HG02943 (cell line): ENCODE data around the gene SAT1.

ENCODE experiments used
- ATAC-seq: cut with Tn5 transposase; IDR thresholded peaks from one replicate; pipeline ENCODE4 v1.9.1; 2021; ENCODE audit warnings: mild to moderate bottlenecking, low read depth, moderate library complexity; ENCODE audit not compliant: unreplicated experiment

Gene SAT1

DNA sequence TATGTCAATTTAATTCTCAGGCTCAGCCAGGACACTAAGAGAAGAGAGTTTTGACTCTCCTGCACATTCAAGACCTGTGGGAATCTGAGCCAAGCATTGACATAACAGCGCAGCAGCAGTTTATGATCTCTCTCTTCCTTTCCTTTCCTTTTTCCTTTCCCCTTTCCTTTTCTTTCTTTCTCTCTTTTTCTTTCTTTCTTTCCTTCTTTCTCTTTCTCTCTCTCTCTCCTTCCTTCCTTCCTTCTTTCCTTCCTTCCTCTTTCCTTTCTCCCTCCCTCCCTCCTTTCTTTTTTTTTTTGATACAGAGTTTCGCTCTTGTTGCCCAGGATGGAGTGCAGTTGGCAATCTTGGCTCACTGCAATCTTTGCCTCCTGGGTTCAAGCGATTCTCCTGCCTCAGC lies 21.6 kb downstream of the SAT1 start:
- ATAC-seq: no peak

DNA sequence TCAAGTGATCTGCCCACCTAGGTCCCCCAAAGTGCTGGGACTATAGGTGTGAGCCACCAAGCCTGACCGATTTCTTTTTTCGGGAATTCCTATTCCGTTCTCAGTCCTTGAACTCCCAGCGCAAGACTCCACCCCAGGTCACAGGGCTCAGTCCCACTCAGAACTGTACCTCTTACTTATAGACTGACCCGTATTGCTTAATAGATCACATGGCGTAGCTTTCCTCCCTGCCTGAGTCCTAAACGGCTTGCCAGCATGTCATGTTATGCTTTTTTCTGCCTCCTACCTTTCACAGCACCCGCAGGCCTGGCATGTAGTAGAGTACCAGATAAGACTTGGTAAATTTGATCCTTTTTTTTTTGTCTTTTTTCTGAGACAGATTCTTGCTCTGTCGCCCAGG lies 22.4 kb downstream of the SAT1 start:
- ATAC-seq: no peak

- no peak for ATAC-seq
Measured at GRCh38 chrX:23810279-23810678, 27.3 kb downstream of the SAT1 start.

DNA sequence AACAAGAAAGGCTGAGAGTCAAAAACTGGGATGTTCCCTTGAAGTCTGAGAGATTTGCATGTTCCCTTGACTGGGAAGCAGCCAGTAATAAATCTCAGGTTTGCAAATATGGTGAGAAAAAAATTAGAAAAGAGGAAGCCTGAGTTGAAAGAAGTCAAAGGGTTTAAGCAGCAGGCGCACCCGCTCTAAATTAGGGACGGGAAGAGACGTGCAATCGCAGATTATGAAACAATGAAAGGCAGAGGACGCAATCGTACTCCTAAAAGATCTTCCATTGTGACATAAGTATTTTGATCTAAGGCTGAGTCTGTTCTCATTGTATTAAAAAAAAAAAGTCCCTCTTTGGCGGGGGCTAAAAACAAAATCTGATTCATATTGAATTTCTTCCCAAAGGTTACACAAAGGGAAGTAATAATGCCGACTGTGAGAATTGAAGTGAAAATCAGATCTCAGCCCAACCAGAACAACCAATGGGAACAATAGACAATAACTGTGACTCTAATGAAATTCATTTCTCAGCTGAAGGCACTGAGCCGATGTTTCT lies 28.2 kb downstream of the SAT1 start:
- no peak for ATAC-seq

GRCh38 chrX:23811656-23812055 lies 28.7 kb downstream of the SAT1 start:
- no peak for ATAC-seq

GRCh38 chrX:23813808-23814207 lies 30.8 kb downstream of the SAT1 start:
- ATAC-seq: no peak

GRCh38 chrX:23815376-23815775 lies 32.4 kb downstream of the SAT1 start:
- no peak for ATAC-seq

DNA sequence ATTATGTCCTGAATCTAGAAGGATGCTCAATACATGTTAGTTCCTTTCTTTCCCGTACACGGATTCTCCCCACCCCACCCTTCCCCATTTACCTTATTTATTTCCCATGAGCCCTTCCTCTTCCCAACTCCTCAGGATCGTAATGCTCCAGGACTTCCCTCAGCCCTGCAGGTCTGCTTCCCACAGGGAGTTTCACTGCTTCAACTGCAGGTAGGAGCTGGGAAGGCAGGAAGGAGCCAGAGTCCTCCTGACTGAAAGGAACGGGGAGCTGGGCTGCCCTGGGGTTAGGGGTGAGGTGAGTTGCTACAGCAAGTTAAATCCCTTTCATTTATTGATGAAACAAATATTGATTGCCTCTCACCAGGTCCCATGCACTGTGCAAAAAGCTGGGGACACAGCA lies 33.2 kb downstream of the SAT1 start:
- no peak for ATAC-seq

DNA sequence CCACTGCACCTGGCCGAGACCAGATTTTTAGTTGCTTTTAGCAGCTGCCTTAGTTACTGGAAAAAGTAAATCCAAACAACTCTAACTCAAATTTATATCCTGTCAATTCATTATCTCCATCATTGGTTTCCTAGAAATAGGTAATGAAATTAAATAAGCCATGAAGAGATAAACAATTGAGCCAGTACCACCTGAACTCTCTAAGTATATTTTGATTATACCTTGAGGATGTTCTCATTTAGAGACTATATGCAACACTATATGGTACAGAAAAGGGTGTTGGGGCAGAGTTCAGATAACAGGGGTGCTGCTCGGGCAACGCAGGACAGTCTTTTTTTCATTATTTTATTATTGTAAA lies 35.0 kb downstream of the SAT1 start:
- ATAC-seq: no peak

GRCh38 chrX:23819385-23820234 lies 36.6 kb downstream of the SAT1 start:
- ATAC-seq: no peak

DNA sequence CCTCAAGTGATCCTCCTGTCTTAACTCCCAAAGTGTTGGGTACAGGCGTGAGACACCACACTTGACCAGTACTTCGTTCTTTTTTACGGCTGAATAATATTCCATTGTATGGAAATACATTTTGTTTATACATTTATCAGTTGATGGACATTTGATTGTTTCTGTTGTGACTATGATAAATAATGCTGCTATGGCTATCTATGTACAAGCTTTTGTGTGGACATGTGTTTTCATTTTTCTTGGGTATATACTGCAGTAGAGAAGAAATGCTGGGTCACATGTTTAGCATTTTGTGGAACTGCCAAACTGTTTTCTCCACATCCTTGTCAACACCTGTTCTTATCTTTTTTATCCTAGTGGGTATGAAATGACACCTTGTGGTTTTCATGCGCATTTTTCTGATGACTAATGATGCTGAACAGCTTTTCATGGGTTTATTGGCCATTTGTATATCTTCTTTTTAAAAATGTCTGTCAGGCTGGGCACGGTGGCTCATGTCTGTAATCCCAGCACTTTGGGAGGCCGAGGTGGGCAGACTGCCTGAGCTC lies 37.3 kb downstream of the SAT1 start:
- no peak for ATAC-seq

DNA sequence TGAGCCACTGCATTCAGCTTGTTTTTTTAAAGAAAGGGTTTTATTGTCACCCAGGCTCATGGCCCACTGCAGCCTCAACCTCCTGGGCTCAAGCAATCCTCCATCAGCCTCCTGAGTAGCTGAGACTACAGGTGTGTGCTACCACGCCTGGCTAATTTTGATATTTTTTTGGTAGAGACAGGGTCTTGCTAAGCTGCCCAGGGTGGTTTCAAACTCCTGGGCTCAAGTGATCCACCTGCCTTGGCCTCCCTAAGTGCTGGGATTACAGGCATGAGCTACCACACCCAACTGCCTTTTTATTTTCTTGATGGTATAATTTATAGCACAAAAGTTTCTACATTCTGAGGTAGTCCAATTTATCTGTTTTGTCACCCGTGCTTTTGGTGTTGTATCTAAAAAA lies 38.9 kb downstream of the SAT1 start:
- ATAC-seq: no peak

GRCh38 chrX:23822397-23822796 lies 39.4 kb downstream of the SAT1 start:
- no peak for ATAC-seq

GRCh38 chrX:23822841-23823240 lies 39.9 kb downstream of the SAT1 start:
- no peak for ATAC-seq

DNA sequence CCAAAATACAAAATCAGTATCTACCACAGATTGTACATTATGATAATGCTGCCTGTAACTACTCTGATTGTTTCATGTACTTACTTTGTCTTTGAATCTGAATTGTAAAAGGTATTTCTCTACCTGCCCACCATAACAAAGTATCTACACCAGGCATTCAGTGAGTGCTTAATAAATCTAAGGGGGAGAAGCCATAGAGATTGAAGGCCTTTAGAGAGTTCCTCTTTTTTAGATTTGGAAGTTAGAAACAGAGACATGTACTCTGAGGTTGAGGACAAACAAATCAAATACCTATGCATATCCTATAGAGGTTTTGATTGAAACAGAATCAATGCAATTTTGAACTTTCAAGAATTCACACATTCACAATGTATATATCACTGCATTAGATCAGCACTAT lies 42.7 kb downstream of the SAT1 start:
- no peak for ATAC-seq

DNA sequence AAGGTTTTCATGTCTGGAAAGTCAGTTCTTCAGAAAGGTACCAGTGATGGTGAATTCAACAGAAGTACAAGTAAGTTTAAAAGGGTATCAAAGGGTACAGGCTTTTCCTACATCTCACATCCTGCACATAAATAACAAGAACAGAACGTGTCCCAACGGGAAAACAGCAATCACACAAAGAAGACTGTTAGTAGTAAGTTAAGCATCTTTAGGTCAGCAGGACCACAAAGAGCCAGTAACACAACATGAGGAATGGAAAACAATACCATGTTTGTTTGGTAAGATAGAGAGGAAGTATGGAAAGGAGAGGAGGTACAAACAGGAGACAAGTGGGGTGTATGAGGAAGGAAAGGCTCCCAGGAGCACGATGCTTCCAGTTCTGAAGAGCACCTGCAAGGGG lies 43.2 kb downstream of the SAT1 start:
- no peak for ATAC-seq

GRCh38 chrX:23826653-23827052 lies 43.7 kb downstream of the SAT1 start:
- no peak for ATAC-seq

DNA sequence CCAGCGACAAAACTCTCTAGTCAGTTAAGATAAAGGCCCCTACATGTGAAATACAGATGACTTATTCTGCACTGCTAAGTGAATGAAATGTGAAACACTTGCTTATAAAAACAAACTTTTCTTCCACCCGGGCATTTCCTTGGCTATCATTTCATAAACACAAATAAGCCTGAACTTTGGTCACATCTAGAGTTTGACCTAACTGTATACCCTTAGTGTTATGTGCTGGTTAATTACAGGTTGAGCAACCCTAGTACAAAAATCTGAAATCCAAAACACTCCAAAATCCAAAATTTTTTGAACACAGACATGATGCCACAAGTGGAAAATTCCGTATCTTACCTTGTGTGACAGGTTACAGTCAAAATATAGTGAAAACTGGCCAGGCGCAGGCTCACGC lies 45.9 kb downstream of the SAT1 start:
- ATAC-seq: no peak

- ATAC-seq: no peak
Measured at GRCh38 chrX:23832721-23833120, 49.7 kb downstream of the SAT1 start.
